Spleen (tissue), 7 donors: ENCODE results near the gene MFNG.

ENCODE experiments used
- CTCF ChIP-seq, 11 experiments: fragments of 200-600 bp in 7 of 11; fragments of 450-650 bp in 4 of 11; sonication (generic) in 4 of 11; IDR thresholded peaks in 8 of 11; conservative IDR thresholded peaks in 3 of 11; 1 replicate in 7 of 11; 2 replicates in 4 of 11; pipeline versions ENCODE4 v1.4.0 to v1.8.0; 2016 to 2021; ENCODE audit warnings: antibody characterized with exemption in 11 of 11, inconsistent platforms in 4 of 11, mild to moderate bottlenecking in 1 of 11
- POLR2A ChIP-seq, 3 donors: fragments of 450-650 bp; IDR thresholded peaks; one replicate each; pipeline ENCODE4 v1.5.1; 2017; ENCODE audit warnings: antibody characterized with exemption in 3 of 3, mild to moderate bottlenecking in 1 of 3
- donor health status: DM: no; HTN: no; CAD: no; lungs with moderate emphysema.
- donor health status: DM: no; HTN: no; CAD: no.
- donor health status: DM: no; HTN: no; CAD: no.

- TF ChIP-seq POLR2A (IDR thresholded peaks at IDR 0.05) (no peak), CTCF (IDR thresholded peaks at IDR 0.05 in 8 of 11, conservative IDR thresholded peaks at IDR 0.05 in 3 of 11) (no peak)
Measured at GRCh38 chr22:37451218-37451617, 35.0 kb downstream of the MFNG start.
